OCI-LY3 (cell line): ENCODE measurements around the gene EFNA5.

ENCODE experiments used
- EZH2phosphoT487 ChIP-seq: fragments of 200-600 bp; shearing (Covaris generic); IDR thresholded peaks from 2 replicates; pipeline ENCODE4 v1.6.1; 2018; ENCODE audit warnings: antibody characterized with exemption, mixed run types, low read depth
- TF ChIP-seq, protein P1 (sequence below): fragments of 200-600, 300-600 bp; sonication (generic); IDR thresholded peaks from 2 replicates; pipeline ENCODE4 v1.5.1; 2014; ENCODE audit warnings: antibody characterized with exemption, low read length, low read depth

DNA sequence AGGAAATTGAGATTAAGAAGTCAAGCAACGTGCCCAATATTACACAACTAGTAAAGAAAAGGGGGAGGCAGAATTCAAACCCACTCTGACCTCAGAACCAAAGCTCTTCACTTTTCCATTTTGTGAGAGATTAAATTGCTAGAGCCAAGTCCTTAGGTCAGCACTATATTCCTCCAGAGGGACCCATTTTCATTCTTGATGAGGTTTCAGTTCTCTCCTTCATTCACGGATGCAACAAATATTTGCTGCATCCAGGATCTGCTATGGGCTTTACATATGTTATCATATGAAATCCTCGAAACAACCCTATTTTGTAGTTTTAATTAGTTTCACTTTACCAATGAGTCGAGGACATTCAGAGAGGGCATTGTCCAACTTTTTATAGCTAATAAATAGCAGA, 239.2 kb downstream of the EFNA5 start:
- TF ChIP-seq, protein P1, sequence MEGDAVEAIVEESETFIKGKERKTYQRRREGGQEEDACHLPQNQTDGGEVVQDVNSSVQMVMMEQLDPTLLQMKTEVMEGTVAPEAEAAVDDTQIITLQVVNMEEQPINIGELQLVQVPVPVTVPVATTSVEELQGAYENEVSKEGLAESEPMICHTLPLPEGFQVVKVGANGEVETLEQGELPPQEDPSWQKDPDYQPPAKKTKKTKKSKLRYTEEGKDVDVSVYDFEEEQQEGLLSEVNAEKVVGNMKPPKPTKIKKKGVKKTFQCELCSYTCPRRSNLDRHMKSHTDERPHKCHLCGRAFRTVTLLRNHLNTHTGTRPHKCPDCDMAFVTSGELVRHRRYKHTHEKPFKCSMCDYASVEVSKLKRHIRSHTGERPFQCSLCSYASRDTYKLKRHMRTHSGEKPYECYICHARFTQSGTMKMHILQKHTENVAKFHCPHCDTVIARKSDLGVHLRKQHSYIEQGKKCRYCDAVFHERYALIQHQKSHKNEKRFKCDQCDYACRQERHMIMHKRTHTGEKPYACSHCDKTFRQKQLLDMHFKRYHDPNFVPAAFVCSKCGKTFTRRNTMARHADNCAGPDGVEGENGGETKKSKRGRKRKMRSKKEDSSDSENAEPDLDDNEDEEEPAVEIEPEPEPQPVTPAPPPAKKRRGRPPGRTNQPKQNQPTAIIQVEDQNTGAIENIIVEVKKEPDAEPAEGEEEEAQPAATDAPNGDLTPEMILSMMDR = no peak
- TF ChIP-seq EZH2phosphoT487 = no peak
